Activated CD8-positive, alpha-beta memory T cell treated with anti-CD3 and anti-CD28 coated beads for 36 hours (primary cell): ENCODE results near the gene RGMB. TPM values are rescaled to one million over a fixed set of nuclear protein-coding genes. Genes with fewer than 3 reads are reported as not detected.

Source experiments
- CTCF ChIA-PET: fragments of 350-600 bp; sonication (Branson Sonifier 250); formaldehyde crosslinking; loops from one replicate; lab custom pipeline; 2021; ENCODE audit warnings: antibody characterized with exemption; lab: Charles Lee
- POLR2A ChIA-PET: fragments of 350-600 bp; sonication (Branson Sonifier 250); formaldehyde crosslinking; loops from one replicate; lab custom pipeline; 2021; ENCODE audit warnings: antibody characterized with exemption; lab: Charles Lee
- total RNA-seq, 2 experiments: library from RNA; stranded (reverse); gene quantifications; one replicate each; pipeline ENCODE4 v1.2.3, GENCODE V29; 2021

The RGMB gene
- total RNA-seq, 2 experiments from 2014 or later: 4.1 to 4.4 TPM

GRCh38 chr5:98798371-98798770 lies 24.9 kb downstream of the RGMB start:
- CTCF ChIA-PET: no interaction called here

GRCh38 chr5:98798847-98799246 lies 25.4 kb downstream of the RGMB start:
- POLR2A ChIA-PET: no interaction called here
- CTCF ChIA-PET: interaction anchor here (0.8 kb wide), 1 partner anchor 10 kb away, joined by 3 read pairs; no protein-coding TSS in a partner anchor

More at GRCh38 chr5:98798371-98798770, 24.9 kb downstream of the RGMB start:
- POLR2A ChIA-PET: interaction anchor here (0.7 kb wide), 1 partner anchor 1672 kb away, joined by 4 read pairs; no protein-coding TSS in a partner anchor

- POLR2A ChIA-PET: no interaction called here
- CTCF ChIA-PET: no interaction called here
These were observed 30.6 kb downstream of the RGMB start for GRCh38 chr5:98804066-98804465.

GRCh38 chr5:98805070-98805469 lies 31.6 kb downstream of the RGMB start:
- POLR2A ChIA-PET: no interaction called here
- CTCF ChIA-PET: no interaction called here

GRCh38 chr5:98807806-98808205 lies 34.3 kb downstream of the RGMB start:
- CTCF ChIA-PET: no interaction called here
- POLR2A ChIA-PET: no interaction called here

DNA sequence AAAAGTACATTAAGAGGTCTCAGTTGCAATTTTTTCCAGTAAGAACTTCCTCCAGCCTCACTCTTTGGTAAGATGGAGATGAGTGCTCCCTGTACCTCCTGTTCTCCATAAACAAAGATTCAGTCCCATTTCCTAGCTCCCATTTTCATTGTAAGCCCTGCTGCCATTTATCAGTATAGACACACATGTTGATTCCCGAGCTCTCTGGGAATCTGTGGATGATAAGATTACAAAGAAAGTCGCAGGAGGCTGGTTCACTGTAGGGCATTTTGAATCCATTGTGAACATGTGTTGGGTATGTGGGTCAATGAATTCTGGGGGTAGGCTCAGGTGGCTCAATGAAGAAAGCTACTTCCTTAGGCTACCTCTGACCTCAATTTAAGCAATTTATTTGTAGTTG lies 36.7 kb downstream of the RGMB start:
- ChIA-PET CTCF (no interaction called here), POLR2A (no interaction called here)

GRCh38 chr5:98813755-98814154 lies 40.3 kb downstream of the RGMB start:
- CTCF ChIA-PET: no interaction called here
- POLR2A ChIA-PET: no interaction called here

GRCh38 chr5:98816582-98817222 lies 43.2 kb downstream of the RGMB start:
- CTCF ChIA-PET: no interaction called here

DNA sequence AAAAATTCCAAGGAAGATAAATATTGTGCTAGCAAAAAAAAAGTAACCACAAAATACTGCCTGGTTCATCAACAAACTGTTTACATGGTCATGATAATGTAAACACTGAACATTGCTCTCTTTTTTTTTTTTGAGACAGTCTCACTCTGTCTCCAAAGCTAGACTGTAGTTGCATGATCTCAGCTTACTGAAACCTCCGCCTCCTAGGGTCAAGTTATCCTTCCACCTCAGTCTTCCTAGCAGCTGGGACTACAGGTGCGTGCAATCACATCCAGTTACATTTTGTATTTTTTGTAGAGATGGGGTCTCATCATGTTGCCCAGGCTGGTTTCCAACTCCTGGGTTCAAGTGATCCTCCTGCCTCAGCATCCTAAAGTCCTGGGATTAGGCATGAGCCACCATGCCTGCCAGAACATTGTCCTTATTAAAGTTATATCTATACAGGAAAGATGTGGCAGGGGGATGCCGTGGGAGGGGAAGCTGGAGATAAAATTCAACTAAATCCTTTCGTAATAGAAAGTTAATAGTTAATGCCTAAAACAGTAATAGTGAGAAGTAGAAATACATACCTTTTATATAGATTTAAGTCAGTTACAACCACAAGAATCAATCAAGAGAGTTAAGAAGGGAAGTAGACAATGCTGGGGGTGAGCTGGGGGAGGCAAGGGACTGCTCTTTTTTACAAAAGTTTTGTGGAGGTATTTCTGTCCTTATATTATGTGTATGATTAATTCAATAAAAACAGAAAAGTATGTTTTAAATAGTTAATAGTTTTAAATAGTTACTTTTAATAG lies 52.3 kb downstream of the RGMB start:
- ChIA-PET CTCF (no interaction called here), POLR2A (no interaction called here)

More at GRCh38 chr5:98816582-98817222, 43.2 kb downstream of the RGMB start:
- POLR2A ChIA-PET: no interaction called here

- CTCF ChIA-PET: no interaction called here
These were observed 53.7 kb downstream of the RGMB start for GRCh38 chr5:98827161-98827560.

GRCh38 chr5:98827588-98828284 lies 54.3 kb downstream of the RGMB start:
- CTCF ChIA-PET: no interaction called here
- POLR2A ChIA-PET: no interaction called here

More at GRCh38 chr5:98827161-98827560, 53.7 kb downstream of the RGMB start:
- POLR2A ChIA-PET: no interaction called here

GRCh38 chr5:98836175-98836574 lies 62.7 kb downstream of the RGMB start:
- POLR2A ChIA-PET: no interaction called here
- CTCF ChIA-PET: no interaction called here

DNA sequence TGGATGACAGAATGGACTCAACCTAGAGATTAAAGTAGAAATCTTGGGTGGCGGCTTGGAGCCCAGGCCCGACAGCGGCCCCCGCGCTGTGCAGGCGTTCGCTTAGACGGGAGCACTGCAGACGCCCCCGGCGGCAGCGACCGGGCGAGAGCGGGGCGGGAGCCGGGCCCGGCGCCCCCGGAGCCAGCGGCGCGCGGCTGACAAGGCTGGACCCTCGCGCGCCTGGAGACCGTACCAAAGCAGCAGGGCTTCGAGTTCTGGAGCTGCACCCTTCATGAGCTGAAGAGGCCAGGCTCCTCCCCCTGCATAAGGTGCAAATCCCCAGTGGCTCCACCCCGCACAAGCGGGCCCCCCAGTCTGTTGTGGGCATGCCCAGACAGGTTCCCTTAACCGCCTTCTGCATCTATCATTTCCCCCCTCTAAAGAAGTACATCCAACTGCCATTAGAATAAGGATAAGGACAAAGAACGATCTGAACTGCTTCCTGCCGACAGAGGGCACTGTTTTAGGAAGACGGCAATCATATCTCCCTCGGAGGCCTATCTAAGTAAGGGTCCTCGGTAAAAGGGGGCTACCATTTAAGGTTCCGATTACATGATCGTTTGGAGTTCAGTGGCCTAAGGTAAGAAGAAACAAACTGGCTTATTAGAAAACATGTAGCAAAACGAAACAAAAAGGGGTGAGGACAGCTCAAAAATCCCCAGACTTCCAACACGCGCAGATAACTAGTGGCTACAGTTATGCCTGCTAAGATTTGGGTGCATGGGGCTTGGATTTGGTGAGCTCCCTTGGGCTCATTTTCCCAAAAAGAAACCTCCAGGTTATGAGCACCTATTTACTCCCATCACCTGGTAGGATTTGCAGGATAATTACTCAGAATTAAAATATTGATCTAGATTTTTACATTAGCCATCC lies 66.3 kb downstream of the RGMB start:
- CTCF ChIA-PET: interaction anchor here (0.6 to 1.2 kb wide), 3 partner anchors 24 to 221 kb away, joined by 3 to 4 read pairs (median 3); no protein-coding TSS in a partner anchor
- POLR2A ChIA-PET: no interaction called here

DNA sequence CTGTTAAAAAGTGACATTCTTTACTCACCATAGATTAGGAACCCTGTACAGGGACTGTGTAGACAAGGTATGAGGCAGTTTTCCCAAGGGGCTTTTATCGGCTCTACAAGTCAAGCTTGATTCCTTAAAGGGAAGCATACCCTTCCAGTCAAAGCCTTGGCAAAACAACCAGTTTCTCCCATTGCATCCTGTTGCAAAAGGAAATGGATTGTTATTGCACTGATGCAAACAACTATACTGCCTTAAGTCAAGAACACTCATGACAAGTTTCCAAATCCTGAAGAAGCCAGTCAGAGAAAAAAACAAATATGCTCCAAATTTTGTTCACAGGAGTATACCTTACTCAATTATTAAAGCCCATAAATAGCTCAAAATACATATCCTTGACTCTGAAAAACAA lies 67.5 kb downstream of the RGMB start:
- ChIA-PET POLR2A (no interaction called here), CTCF (no interaction called here)

GRCh38 chr5:98843481-98843880 lies 70.0 kb downstream of the RGMB start:
- POLR2A ChIA-PET: no interaction called here
- CTCF ChIA-PET: no interaction called here

DNA sequence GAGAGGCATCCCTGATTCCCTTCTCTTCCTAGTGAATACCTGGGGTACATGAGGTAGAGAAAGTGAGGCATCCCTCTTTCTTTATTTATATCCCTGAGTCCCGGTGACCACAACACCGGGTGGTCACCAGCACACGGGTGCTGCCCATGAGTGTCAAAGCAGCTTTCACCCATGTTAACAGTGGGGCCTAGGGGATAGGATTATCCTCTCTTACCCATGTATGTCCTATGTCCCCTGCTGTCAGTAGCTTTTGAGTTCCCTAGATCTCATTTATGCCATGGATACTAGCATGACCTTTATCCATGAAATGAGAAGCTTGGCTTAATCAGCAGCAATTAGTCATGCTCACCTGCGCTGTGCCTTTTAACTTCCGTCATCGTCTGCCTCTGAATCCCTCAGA lies 71.4 kb downstream of the RGMB start:
- ChIA-PET CTCF (no interaction called here), POLR2A (no interaction called here)

GRCh38 chr5:98845878-98846277 lies 72.4 kb downstream of the RGMB start:
- ChIA-PET POLR2A (no interaction called here), CTCF (no interaction called here)
